GM10248 (cell line): ENCODE results near the gene GABRG3.

Source experiments
- CTCF ChIA-PET: fragments of 300-600 bp; sonication (Branson Sonifier 250); formaldehyde crosslinking; extraction: SDS; loops from one replicate; lab custom pipeline; 2021; ENCODE audit warnings: antibody characterized with exemption; lab: Yijun Ruan, JAX
- POLR2A ChIA-PET: fragments of 350-650 bp; sonication (Branson Sonifier 250); formaldehyde crosslinking; extraction: SDS; loops from one replicate; lab custom pipeline; 2020; ENCODE audit warnings: antibody characterized with exemption; lab: Yijun Ruan, JAX
- DNase-seq: peaks from one replicate; pipeline ENCODE4 v3.0.0; 2012; ENCODE audit errors: extremely low spot score
- CTCF ChIP-seq: IDR thresholded peaks from 2 replicates; pipeline ENCODE4 v1.5.1; 2012; ENCODE audit warnings: mild to moderate bottlenecking, low read depth; ENCODE audit errors: extremely low read depth, missing control alignments, control extremely low read depth

The GABRG3 gene

GRCh38 chr15:27414168-27414870 is 443.3 kb downstream of the GABRG3 start:
- TF ChIP-seq CTCF = no peak
- ChIA-PET POLR2A (no interaction called here), CTCF (no interaction called here)
- no peak for DNase-seq

GRCh38 chr15:27418726-27419125 is 447.7 kb downstream of the GABRG3 start:
- ChIA-PET POLR2A (no interaction called here), CTCF (no interaction called here)
- DNase-seq = no peak
- no peak for TF ChIP-seq CTCF

GRCh38 chr15:27422997-27423396 is 452.0 kb downstream of the GABRG3 start:
- POLR2A ChIA-PET = no interaction called here
- no peak for DNase-seq
- CTCF ChIA-PET = no interaction called here
- no peak for TF ChIP-seq CTCF

- ChIA-PET CTCF (no interaction called here), POLR2A (no interaction called here)
- no peak for DNase-seq
- TF ChIP-seq CTCF = no peak
These were observed 455.8 kb downstream of the GABRG3 start for GRCh38 chr15:27426805-27427204.

GRCh38 chr15:27427276-27427675 is 456.3 kb downstream of the GABRG3 start:
- TF ChIP-seq CTCF = no peak
- CTCF ChIA-PET = no interaction called here
- POLR2A ChIA-PET = no interaction called here
- DNase-seq = no peak

- no peak for DNase-seq
- POLR2A ChIA-PET = no interaction called here
- no peak for TF ChIP-seq CTCF
- CTCF ChIA-PET = no interaction called here
These were observed 457.2 kb downstream of the GABRG3 start for GRCh38 chr15:27428151-27428550.
